ENCODE results near the gene CTXND1.

CTXND1 gene

GRCh38 chr15:80207887-80208286 is 44.1 kb downstream of the CTXND1 start:
- DNase-seq = no peak

GRCh38 chr15:80204231-80204630 is 47.8 kb downstream of the CTXND1 start:
- no peak for DNase-seq

GRCh38 chr15:80203361-80203885 is 48.6 kb downstream of the CTXND1 start:
- no peak for DNase-seq

GRCh38 chr15:80202641-80203360 is 49.2 kb downstream of the CTXND1 start:
- no peak for DNase-seq

- no peak for DNase-seq
Measured at GRCh38 chr15:80202016-80202315, 50.0 kb downstream of the CTXND1 start.

GRCh38 chr15:80201256-80202015 is 50.6 kb downstream of the CTXND1 start:
- no peak for DNase-seq

GRCh38 chr15:80199869-80200268 is 52.1 kb downstream of the CTXND1 start:
- DNase-seq = no peak

GRCh38 chr15:80199366-80199765 is 52.6 kb downstream of the CTXND1 start:
- no peak for DNase-seq

- DNase-seq = no peak
Measured at GRCh38 chr15:80194914-80195313, 57.1 kb downstream of the CTXND1 start.

GRCh38 chr15:80194186-80194585 is 57.8 kb downstream of the CTXND1 start:
- DNase-seq = no peak

GRCh38 chr15:80191897-80192595 is 60.0 kb downstream of the CTXND1 start:
- DNase-seq = no peak

GRCh38 chr15:80191198-80191597 is 60.8 kb downstream of the CTXND1 start:
- DNase-seq = no peak

GRCh38 chr15:80188251-80188650 is 63.8 kb downstream of the CTXND1 start:
- DNase-seq = no peak

- DNase-seq = no peak
Measured at GRCh38 chr15:80186597-80186996, 65.4 kb downstream of the CTXND1 start.

GRCh38 chr15:80186066-80186465 is 65.9 kb downstream of the CTXND1 start:
- DNase-seq = no peak

GRCh38 chr15:80185152-80185551 is 66.9 kb downstream of the CTXND1 start:
- no peak for DNase-seq

GRCh38 chr15:80184554-80184953 is 67.5 kb downstream of the CTXND1 start:
- no peak for DNase-seq

- no peak for DNase-seq
Measured at GRCh38 chr15:80183886-80184285, 68.1 kb downstream of the CTXND1 start.

GRCh38 chr15:80183306-80183705 is 68.7 kb downstream of the CTXND1 start:
- no peak for DNase-seq

- DNase-seq = no peak
Measured at GRCh38 chr15:80182611-80183261, 69.3 kb downstream of the CTXND1 start.

- DNase-seq = no peak
Measured at GRCh38 chr15:80180986-80181385, 71.0 kb downstream of the CTXND1 start.

- no peak for DNase-seq
Measured at GRCh38 chr15:80180468-80180867, 71.5 kb downstream of the CTXND1 start.

- no peak for DNase-seq
Measured at GRCh38 chr15:80179935-80180334, 72.1 kb downstream of the CTXND1 start.
